Activated CD4-positive, alpha-beta T cell treated with anti-CD3 and anti-CD28 coated beads for 1 hour (primary cell): ENCODE data around the gene IL23A.
A peak's percentile ranks its signal among the peaks of the same experiment; 100 is the strongest.
"Not testable (repeated sequence)": the region's sequence is repeated elsewhere in the genome, so short reads cannot be mapped to it uniquely, and the experiment has no call there.

Source experiments
- DNase-seq: peaks from one replicate; pipeline ENCODE4 v3.0.0-alpha.2; 2020

The IL23A gene

DNA sequence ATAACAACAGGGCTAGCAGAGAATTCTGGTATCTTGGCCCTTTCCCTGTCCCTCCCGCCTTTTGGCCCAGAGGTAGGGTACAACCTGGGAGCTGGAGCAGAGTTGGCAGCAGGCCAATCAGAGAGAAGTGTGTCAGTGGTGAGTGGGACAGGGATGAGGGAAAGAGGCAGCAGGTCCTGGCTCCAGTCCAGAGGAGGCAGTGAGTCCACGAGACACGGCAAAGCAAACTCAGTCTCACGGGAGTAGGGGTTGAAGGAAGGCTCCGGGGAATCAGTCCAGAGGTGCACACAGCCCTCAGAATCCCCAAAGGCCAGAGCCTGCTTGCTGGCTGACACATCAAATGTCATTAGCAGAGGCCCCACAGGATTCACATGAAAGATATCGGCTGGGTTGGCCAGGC, 12.2 kb upstream of the IL23A start:
- DNase-seq = no peak

DNA sequence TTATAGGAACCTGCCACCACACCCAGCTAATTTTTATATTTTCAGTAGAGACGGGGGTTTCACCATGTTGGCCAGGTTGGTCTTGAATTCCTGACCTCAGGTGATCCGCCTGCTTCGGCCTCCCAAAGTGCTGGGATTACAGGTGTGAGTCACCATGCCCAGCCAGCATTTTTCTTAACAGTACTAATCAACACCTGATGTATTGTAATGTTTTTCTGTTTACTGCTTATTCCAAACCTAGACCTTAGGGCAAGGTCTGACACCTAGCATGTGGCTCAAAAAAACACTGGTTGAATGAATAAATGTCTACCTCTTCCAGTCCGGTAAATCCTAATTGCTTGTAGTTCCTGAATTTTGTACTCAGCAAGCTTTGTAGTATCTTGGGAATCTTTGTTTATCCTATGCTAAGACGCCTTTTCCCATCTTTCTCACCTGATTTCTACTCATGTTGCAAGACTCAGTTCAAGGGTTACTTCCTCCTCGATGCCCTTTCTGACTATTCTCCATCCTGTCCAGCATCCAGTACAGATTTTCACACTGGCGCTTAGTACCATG, 7.7 kb upstream of the IL23A start:
- no peak for DNase-seq

DNA sequence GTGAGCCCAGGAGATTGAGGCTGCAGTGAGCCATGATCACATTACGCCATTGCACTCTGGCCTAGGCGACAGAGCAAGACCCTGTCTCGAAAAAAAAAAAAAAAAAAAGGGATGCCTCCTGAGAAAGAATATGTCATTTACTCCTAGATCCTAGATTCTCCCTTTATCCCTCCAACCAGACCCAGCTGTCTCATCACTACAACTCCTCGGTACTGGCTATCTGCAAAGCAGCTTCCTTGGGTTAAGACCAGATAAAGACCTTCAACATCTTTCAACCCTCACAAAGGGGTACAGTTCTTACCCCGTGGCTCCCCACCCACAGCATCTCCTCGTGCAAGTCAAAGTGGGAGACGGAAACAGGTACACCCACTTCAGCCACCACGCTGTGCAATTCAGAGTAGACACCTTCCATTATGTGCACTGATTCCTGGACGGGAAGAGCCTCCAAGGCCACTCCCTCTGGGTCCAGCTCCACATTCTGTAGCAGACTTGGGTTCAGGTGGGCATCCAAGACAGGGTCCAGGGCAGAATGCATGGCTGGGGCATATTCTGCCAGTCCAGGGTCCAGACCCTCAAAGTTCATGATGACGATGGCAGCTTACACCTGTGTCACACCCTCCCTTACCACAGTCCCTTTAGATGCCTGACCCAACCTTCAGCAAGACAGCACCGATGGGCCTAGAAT, 6.0 kb upstream of the IL23A start:
- DNase-seq = no peak

DNA sequence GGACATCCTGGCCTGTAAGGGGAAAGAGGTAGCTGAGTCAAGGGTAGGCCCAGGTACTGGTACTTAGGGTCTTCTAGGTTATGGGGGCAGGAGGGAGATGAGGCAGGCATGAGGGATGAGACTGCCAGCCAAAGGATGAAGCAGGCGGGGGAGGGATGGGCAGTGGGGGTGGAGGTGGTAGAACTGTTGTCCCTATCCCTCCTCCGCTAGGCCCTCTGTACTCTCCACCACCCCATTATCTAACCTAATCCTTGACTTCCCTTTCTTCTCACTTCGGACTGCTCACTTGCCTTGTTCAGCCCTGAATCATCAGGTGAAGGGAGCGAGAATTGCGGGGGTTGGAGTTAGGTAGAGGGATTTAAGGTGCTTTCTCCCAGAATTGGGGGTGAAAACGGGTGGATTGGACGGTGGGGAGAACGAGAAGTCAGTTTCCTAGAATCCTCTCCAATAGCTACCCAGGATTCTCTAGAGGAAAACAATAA, 5.4 kb upstream of the IL23A start:
- peak; percentile 12 for DNase-seq

DNA sequence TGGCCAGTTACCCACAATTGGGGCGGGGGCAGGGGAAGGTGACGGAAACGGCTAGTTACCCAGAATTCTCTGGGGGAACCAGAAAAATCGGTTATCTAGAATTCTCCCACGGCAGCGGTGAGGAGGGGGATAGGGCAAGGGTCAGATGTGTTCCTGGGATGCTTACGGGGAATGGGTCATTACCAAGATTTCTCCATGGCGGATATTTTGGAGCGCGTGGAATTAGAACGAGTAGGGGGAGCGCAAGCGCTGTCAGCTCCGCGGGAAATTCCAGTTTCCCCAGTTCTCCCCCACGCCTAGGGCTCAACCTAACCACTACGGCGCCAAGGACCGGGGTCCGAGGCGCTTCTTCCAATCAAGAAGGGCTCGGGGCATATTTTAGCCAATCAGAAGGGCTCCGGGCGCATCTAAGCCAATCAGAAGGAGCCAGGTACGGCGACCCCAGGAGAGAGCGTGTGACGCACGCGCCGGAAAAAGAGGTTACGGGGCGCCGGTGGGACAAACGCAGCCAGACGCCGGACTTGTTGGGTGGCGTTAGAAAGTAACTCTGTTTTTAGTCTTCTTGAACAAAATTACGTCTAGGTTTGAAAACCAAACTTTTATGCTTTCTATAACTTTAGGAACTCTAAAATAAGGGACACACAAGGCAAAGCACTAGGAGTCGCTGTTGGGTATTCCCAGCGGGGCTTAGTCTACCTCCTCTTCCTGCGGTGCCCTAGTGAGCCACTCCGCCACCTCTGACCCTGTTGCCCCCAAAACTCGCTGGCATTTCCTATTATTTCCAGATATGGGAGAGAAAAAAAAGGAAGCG, 4.8 kb upstream of the IL23A start, which contains the start of gene PAN2:
Gene PAN2, minus strand, starts transcription at position 322 of the 811 bp plus-strand sequence. CDS start 906 bp downstream, outside the sequence.
- DNase-seq = peak; percentile 87

DNA sequence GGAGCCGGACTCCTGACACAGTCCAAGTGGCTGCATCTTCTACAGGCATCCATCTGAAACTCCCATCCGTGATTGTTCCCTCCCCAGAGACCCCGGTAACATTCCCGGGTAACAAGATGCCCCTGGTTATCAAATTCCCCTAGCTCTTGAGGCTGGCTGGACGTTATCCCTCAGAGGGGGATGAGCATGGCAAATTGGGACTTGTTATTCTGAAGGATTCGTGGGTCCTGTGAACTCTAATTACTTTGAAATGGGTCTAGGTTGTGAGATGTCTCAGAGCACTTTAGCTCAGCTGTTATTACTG, 4.2 kb upstream of the IL23A start:
- DNase-seq = no peak

DNA sequence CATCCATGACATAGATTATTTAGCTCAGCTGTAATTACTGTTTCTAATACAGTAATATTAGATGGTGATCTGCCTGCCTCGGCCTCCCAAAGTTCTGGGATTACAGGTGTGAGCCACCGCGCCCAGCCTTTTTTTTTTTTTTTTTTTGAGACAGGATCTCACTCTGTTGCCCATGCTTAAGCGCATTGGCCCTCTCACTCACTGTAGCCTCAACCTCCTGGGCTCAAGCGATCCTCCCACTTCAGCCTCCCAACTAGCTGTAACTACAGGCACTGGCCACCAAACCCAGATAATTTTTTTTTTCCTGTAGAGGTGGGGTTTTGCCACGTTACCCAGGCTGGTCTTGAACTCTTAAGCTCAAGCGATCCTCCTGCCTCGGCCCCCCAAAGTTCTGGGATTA, 3.2 kb upstream of the IL23A start:
- DNase-seq = not testable (repeated sequence)

DNA sequence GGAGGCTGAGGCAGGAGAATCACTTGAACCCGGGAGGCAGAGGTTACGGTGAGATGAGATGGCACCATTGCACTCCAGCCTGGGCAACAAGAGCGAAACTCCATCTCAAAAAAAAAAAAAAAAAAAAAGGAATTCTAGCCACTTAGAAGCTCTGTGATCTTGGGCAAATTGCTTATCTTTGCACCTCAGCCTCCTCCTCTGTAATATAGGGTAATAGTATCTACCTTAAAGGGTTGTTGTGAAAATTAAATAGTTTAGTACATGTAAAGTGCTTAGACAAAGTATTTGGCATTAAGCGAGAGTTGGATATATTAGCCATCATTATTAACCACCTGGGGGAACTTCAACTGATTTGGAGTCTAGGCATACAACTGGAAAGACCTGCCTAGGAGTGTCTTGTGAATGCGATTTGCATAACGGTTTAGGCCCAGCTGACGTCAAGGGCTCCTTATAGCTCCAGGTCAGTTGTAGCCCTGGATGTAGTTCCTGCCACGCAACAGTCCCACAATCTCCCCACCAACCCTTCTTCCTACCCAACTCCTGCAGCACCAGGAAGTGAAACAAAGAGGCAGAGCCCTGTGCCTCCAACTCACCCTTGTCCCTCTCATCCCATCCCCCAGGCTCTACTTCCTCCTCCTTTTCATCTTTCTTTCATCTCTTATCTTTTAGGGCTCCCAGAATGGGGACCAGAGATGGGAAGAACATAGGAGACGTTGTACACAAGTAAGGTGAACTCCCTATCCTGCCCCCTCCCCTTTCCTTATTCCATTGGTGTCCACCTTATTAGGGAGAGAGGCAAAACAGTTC, 2.1 kb upstream of the IL23A start:
- no peak for DNase-seq

DNA sequence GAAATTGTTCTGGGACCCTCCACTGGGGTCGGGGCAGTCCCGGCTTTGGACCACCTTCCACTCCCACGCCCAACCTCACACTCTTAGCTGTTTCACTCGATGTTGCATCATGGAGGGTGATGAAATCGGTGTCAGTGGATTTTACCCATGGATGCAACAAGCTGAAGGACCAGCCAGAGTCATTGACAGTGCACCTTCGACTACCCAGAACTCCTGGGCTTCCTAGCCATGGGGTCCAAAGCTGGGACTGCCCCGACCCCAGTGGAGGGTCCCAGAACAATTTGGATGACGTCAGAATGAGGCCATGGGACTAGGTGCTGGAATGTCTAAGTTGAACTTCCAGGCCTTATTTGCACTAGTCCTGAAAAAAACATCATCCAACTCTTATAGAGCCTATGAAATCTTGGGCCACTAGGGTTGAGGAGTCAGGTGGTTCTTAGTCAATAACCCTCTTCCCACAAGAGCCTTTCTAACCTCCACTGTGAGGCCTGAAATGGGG, 882 bp upstream of the IL23A start:
- no peak for DNase-seq

DNA sequence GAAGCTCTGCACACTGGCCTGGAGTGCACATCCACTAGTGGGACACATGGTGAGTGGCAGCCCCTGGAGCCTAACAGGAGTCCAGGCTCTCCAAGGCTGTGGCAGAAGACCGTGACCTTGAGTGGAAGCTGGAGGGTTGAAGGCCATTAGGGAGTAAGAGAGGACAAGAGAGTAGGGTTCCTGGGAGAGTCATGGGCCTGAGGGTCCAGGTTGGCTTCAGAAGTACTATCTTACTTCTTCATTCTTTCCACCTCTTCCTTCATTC, 406 bp downstream of the IL23A start:
- no peak for DNase-seq

DNA sequence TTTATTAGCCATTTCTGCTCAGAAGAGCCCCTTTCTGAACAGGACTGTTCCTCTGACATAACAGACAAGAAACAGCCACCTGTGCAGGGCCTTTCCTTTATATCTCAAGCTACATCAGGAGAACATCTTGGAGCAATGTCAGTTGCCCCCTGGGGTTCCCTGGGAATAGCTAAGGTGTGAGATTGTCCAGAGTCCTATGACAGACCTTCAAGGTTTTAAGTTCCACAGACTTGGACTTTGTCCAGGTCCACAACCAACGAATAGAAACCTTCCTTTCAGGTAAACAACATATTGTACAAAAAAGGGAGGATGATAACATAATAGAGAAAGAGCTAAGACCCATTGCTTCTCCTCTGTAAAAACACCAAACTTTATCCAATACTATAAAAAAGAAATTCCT, 2.9 kb downstream of the IL23A start:
- DNase-seq = no peak

DNA sequence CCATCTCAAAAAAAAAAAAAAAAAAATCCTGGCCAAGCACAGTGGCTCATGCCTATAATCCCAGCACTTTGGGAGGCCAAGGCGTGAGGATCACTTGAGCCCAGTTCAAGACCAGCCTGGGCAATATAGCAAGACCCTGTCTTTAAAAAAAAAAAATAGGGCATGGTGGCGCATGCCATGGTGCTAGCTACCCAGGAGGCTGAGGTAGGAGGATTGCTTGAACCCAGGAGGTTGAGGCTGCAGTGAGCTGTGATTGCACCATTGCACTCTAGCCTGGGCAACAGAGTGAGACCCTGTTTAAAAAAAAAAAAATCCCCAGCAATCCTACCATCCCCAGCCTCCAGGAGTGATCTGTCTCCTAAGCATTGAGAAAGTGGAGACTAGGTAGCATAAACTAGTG, 3.6 kb downstream of the IL23A start:
- not testable (repeated sequence) for DNase-seq

DNA sequence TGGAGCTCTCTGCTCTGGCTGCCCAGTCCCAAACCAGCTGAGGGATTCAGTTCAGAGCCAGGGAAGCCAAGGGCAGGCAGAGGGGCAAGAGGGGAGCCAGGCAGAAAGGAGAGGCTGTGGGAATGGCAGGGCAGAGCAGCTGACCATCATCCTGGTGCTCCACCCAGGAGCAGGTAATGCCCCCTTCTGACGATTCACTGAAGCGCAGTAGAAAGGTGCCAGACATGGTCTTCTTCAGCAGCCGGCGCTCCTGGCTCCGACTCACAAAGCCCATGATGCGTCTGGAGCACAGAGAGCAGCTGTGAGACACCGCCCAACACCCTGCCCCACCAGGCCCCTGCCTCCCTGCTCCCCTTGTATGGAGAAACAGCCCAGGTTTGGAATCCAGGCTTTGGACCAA, 8.0 kb downstream of the IL23A start:
- no peak for DNase-seq

DNA sequence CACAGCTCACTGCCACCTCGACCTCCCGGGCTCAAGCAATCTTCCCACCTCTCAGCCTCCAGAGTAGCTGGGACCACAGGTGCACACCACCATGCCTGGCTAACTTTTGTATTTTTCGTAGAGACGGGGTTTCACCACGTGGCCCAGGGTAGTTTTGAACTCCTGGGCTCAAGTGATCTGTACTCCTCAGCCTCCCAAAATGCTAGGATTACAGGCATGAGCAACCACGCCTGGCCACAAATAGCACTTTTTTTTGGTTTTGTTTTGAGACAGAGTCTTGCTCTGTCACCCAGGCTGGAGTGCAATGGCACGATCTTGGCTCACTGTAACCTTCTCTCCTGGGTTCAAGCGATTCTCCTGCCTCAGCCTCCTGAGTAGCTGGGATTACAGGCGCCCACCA, 8.6 kb downstream of the IL23A start:
- DNase-seq = not testable (repeated sequence)

DNA sequence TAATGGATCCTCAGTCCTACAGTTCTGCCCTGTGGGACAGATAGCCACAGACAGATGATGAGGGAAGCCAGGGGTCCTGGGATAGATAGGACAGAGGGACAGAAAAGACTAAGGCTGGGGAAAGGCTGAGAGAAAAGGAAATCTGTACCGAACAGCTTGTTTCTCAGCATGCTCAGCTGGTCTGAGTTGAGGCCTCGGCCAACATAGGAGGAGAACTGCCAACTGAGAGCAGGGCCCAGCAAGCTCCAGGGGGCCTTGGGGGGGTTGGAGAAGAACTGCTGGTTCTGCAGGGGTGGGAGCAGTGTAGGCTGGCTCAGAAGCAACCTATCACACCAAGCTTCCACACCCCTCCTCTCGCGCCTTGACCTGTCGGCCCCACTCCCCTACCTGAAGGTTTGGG, 10.1 kb downstream of the IL23A start:
- no peak for DNase-seq

DNA sequence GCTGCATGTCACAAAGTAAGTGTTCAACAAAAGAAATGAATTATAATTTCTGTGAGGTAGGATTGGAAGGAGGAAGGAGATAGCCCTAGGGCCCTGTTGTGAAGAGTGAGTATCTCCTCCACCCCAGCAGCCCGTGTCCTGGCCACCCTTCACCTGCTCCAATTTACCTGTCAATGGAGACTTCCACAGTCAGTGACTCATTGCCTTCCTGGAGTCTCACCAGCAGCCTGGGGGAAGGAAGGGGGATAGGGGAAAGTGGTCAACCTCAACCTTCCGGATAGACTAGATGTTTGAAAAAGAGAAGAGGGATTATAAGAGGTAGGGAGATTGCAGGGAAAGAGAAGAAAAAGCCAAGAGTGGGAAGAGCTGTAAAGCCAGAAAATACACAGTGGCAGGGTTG, 12.0 kb downstream of the IL23A start:
- DNase-seq = no peak

DNA sequence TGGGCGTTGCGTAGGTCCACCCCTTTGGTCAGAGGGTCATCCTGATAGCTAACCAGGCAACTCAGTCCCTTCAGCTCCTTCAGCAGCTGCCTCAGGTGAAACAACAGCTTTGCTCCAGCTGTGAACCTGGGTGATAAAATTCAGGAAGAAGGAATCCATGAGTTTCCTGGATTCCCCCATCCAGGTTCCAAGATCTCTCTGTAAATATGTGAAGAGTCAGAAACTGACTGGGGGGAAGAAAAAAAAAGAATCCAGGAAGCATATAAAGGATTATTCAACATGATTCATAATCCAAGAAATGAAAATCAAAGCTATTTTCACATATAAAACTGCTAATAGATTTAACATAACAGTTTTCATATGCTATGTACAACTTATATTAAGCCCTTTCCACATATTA, 12.6 kb downstream of the IL23A start:
- no peak for DNase-seq

DNA sequence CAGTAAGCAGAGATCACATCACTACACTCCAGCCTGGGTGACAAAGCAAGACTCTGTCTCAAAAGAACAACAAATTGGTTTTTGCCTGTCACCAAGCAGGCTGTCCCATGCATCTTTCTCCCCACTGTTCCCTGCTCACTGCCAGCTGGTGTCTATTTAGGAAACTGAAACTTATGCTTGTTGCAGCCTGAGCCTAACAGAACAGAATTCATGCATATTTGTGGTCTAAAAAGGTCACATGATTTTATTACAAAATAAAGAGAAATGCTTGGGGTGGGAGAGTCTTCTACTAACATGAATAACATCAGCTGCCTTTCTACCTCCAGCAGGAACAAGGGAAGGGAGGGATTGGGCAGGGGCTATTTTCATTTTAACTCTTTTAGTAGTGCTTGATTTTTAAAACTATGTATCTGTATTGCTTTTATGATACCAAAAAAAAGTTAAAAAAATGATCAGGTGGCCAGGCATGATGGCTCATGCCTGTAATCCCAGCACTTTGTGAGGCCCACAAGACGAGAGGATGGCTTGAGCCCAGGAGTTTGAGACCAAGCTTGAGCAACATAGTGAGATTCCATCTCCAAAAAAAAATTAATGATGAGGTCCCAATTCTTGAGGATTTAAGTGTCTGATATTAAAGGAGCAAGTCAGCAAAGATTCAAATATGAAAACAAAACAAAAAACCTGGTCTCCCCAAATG, 20.3 kb downstream of the IL23A start:
- no peak for DNase-seq

DNA sequence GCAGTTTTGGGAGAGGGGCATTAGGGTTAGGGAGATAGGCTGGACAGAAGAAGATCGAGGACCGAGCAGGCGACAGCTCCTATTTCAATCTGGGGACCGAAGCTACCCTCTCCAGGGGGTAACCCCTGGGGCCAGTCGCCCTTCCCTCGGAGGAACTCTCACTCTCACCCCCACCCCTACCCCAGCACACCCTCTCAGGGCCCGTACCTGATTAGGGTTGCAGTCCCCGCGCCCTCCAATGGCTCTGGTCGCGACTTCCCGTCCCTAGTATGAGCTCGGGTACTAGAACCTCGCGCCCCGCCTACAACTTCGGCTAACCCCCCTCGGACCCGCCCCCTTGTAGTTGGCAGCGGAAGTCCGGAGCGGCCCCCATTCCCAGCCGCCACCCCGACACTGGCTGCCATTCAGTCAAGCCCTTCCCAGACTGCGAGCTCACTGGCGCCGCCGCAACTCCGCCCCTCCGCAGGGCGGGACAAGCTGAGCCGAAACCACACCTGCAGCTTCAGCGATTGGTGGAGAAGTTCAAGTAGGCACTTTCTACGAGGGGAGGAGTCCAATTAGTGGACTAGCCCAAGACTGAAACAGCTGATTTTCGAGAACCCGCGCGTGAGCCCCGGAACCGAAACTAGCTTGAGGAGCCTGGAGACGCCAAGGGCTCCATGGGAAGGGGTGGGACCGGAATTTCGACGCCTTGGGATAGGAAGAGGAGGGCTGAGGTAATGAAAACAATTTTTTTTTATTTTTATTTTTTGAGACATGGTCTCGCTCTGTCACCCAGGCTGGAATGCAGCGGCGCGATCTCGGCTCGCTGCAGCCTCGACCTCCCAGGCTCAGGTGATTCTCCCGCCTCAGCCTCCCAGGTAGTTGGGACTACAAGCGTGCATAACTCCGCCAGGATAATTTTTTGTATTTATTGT, 21.4 kb downstream of the IL23A start, which contains the start of gene STAT2:
Gene STAT2, minus strand, starts transcription at position 257 of the 917 bp plus-strand sequence. CDS start 3,536 bp downstream, outside the sequence.
- peak; percentile 99 for DNase-seq

DNA sequence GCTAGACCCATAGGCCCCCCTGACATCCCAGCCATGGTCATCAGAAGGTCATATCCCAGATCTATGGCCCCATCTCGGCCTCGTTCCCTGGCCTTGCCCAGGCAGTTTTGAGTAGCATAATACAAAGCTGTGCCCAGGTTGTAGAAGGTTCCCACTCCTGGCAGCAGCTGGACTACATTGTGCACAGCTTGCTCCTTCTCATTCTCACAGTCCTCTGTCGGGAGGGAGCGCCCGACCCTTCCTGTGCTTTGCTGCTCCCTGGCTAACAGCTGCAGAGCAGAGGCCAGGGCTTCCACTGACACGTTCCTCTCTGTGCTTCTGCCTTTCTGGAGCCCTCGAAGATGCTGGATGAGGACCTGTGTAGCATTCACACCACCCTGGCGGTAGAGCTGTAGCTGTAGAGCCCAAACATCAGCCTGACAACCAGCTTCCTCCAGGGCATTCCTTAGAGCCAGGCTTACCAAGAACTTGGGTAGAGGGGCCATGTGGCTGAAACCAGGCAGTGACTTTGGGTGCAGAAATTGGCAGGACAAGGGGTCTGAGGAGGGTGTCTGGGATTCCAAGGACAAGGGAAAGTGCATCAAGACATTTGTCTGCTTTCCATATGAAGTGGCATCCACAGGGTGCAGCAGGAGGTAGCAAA, 22.9 kb downstream of the IL23A start:
- no peak for DNase-seq
